Measurements from ENCODE around the gene CENPW.
A peak's percentile ranks its signal among the peaks of the same experiment; 100 is the strongest.

The CENPW gene

DNA sequence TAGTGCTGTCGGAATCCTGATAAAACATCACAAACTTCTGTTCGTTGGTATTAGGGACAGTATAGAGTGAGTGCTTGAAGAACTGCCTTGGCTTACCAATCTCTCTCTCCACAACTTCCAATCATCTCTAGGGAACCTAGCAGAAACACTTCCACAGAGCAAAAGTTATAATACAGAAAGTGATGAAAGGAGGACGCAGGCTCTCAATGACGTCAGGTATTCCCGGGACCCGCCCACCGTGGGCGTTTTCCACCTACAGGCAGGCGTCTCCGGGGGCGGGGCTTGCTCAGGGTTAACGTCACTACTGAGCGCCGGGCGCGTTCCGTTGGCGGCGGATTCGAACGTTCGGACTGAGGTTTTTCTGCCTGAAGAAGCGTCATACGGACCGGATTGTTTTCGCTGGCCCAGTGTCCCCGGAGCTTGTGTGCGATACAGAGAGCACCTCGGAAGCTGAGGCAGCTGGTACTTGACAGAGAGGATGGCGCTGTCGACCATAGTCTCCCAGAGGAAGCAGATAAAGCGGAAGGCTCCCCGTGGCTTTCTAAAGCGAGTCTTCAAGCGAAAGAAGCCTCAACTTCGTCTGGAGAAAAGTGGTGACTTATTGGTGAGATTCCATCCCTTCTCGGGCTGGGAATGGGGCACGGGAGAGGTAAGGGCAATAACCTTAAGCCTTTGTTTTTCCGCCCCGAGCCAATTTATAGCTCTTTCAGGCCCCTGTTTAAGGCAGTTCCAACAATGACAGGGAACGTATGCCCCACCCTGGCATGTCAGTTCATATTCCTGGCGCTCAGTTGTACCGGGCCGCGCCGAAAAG lies at the start of gene CENPW:
Gene CENPW (plus strand): TSS at position 320 of the 814 bp plus-strand sequence. CDS start 159 bp downstream, at position 479.
- DNase-seq (ENCODE audit: low read depth in 2 of 2, low spot score in 1 of 2) = peak; percentile 77 to 82

DNA sequence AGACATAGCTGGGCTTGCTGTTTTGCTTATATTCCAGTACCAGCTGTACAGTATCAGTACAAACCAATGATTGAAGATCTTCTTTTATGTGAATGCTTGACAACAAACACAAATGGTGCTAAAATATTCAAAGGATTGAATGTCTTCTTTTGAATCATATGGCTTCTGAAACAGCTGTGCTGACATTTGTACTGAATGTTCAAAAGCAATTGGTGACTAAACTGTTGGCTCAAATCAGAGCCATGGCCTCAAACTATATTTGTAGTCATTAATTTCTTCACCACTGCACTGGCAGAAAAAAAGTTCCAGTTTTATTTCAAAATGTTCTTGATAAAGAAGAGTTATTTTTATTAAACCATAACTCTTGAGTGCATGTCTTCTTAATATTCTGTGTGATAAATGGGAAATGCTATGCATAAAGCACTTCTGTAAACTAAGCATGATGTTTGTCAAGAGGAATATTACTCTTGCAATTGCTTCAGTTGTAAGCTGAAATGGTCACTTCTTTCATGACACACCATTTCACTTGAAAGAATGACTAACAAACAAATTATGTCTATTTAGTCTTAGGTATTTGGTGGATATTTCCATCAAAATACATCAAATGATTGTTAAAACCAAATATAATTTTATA lies 45.9 kb upstream of the CENPW start:
- DNase-seq (ENCODE audit: low read depth in 2 of 2, low spot score in 1 of 2) = no peak

DNA sequence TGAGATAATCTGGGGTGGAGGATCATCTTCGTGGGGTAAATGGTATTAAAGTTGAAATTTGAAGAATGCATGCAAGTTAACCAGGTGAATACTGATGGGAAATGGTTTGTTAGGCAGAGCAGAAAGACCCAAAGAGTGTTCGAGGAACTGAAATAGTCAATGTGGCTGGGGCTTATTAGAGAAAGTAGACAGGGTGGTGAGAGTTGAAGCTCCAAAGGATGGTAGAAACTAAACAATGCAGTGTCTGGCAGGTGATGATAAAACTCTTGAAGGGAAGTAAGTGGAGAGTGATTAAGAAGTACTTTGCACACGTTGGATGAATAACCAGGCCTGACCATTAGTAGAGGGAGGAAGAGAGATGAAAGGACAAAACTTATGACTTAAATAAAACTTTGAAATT lies 39.8 kb upstream of the CENPW start:
- DNase-seq (ENCODE audit: low read depth in 2 of 2, low spot score in 1 of 2) = no peak

DNA sequence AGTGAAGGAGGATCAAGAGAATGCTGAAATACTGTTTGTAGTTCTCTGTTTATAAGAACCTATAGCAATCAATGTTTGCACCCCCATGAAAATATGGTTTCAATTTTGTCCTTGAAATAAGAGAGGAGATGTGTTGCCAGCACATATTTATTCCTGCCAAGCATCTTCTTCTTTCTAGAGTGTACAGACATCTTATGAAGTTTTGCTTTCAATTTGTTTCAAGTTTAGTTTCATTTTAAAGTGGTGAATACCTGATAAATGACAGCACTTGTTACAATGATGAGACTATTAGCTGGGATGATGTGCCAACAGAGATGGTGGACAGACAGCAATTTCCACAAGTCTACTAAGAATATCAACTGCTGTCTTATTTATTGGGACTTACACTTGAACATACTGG lies 39.2 kb upstream of the CENPW start:
- no peak for DNase-seq (ENCODE audit: low read depth in 2 of 2, low spot score in 1 of 2)

DNA sequence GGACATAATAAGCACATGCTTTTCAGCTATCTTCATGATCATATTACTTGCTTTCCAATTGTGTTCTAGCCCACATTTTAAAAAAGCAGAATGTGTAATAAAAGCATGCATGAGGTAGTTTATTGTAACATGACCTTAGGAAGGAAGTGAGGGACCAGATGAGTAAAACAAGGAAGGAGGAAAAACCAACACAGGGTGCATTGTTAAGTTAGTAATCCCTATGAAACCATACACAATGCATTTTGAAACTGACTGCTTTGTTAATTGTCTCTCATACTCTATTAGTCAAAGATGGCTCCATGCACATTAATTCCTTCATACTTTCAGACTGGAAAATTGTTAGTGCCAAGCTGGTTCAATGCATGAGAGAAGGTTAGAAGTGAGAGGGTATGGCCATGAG lies 37.7 kb upstream of the CENPW start:
- no peak for DNase-seq (ENCODE audit: low read depth in 2 of 2, low spot score in 1 of 2)

DNA sequence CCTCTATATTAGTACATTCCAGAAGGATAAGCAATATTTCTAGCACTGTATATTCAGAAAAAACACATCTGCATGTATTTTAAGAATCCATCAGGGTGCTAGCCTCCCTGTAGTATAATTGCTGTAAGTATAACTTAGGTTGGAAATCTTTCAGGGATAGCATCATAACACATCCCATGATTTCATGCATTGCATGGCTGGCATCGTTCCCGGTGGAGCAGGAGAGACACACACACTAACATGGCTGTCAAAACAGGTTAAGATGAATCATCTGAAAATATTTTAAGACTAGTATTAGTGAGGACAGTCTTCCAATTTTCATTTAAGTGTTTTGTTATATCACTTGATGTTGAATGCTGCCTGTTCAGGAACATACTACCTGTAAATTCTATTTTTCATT lies 32.1 kb upstream of the CENPW start:
- no peak for DNase-seq (ENCODE audit: low read depth in 2 of 2, low spot score in 1 of 2)

DNA sequence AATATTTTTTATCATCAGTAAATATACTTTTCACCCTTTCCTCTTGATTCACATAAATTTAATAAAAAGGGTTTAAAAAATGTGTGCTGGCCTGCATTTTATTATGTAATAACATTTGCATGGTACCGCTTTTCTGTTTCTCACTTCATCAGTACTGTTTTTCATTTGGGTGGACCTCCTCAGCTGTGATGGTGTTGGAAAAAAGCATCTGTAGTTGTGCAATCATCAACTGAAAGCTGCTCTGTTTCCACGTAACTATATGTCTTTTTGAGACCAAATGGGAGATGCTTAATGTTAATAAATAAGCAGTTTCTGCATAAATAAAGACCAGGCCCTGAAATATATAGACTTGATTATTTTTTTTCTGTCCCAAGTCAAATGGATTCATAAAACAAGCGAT lies 31.6 kb upstream of the CENPW start:
- DNase-seq (ENCODE audit: low read depth in 2 of 2, low spot score in 1 of 2) = no peak

DNA sequence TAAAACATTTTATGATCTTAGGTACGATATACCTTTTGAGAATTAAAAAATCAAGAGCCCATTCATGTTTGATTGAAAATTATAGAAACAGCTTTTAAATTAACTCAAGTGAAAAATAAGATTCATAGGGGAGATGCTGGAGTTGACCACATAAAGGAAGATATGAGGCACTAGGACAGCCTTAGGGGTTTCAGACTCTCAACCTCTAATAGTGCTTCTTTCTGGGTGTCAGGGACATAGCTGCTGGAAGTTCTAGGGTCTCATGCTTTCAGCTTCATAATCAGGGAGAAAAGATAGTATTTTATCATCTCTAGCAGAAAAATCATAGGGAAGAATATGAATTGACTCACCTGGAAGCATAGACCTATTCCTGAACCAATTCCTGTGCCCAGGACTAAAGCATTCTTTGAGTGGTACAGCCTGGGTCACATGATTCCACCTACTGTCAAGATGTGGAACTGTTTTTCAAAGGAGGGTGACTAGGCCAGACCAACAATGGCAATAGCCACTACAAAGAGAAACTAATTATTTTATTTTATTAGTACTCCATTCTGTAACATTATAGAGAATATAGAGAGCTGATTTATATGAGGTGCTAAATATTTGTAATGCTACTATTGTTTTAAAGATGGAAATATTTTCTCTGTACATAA lies 27.8 kb upstream of the CENPW start:
- DNase-seq (ENCODE audit: low read depth in 2 of 2, low spot score in 1 of 2) = no peak

DNA sequence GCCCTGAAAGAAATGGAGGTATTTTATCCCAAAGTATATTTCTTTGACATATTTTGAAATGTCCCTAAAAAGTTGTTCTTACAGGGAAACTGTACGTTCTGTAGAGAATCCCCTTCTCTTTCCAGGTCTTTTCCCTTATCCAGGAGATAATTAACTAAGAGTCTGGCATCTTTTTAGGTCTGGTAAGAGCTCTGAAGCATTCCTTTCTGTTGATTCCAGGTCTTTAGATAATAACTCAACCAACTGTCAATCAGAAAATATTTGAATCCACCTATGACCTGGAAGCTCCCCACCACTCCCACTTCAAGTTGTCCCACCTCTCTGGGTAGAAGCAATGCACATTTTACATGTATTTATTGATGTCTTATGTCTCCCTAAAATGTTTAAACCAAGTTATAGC lies 26.0 kb upstream of the CENPW start:
- no peak for DNase-seq (ENCODE audit: low read depth in 2 of 2, low spot score in 1 of 2)

DNA sequence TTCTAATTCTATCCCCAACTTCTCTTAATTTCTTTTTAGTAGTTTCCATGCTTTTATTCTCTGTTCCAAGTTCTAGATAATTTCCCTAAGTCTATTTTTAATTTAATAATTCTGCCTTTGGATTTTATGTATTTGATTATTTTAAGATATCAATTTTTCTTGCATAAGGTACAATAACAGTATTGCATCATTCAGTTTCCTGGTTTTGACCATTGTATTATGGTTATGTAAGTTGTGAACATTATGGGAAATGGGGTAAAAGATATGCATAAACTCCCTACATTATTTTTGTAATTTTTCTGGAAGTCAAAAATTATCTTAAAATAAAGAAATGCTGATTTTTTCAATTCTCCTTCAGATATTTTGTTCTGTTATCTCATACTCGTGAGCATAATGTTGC lies 21.1 kb upstream of the CENPW start:
- no peak for DNase-seq (ENCODE audit: low read depth in 2 of 2, low spot score in 1 of 2)

DNA sequence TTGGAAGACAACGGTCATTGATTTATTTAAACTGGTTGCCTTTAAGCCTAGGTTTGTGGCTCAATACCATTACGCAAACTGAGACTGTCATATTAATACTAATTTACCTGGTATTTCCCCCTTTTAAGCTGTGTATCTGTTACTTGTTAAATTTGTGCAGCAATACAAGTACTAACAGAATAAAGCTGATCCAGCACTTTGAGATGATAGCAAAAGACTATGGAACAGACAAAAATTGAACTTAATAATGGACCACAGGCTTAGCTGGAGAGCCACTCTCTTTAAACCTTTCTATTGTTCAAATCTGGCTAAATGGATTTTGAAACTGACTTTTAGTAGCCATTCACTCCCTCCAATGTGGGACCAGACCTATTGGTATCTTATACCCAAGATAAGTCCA lies 6.2 kb upstream of the CENPW start:
- DNase-seq (ENCODE audit: low read depth in 2 of 2, low spot score in 1 of 2) = no peak

DNA sequence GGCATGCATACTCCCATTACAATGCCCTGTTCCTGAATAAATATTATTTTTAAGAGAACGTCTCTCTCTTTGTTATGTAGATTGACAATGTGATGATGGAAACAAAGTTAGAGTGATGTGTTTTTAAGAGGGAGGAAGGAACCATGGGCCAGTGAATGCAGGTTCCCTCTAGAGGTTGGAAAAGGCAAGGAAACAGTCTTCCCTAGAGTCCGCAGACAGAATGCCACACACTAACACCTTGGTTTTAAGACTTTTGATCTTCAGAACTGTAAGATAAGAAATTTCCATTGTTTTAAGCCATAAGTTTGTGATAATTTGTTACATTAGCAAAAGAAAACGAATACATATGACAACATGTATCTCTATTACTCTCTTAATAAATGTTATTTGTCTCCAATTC lies 4.7 kb upstream of the CENPW start:
- DNase-seq (ENCODE audit: low read depth in 2 of 2, low spot score in 1 of 2) = no peak

DNA sequence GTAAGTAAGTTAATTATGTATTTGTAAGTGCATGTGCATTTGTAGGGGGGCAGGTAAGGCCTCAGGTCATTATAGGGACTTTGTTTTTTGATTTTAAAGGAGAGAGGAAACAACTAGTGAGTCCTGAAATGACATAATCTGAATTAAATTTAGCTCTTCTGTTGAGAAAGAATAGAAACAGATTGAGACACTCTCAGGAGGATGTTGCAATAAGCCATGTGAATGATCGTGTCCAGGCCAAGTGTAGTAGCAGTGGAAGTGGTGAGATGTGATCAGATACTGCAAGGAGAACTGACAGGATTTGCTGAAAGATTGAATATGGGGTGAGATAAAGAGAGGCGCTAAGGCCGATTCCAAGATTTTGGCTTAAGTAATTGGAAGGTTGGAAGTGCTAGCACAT lies 2.6 kb upstream of the CENPW start:
- no peak for DNase-seq (ENCODE audit: low read depth in 2 of 2, low spot score in 1 of 2)

DNA sequence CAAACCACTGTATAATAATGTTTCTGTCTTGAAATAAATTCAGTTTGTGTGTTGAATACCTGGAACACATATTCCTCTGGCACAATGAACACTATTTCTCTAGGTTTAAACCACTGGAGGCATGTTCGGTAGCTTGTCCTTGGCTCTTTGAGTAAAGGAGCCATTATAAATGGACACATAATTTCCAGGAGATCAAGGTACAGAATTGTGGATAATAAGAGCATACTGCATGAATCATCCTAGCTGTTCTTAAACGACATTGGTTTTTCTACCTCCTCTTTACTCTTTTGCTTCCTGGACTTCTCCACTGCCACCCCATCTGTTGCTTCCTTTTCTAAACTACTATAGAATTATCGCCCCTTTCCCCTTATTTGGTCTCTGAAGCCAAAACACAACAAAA lies 1.2 kb downstream of the CENPW start:
- no peak for DNase-seq (ENCODE audit: low read depth in 2 of 2, low spot score in 1 of 2)

DNA sequence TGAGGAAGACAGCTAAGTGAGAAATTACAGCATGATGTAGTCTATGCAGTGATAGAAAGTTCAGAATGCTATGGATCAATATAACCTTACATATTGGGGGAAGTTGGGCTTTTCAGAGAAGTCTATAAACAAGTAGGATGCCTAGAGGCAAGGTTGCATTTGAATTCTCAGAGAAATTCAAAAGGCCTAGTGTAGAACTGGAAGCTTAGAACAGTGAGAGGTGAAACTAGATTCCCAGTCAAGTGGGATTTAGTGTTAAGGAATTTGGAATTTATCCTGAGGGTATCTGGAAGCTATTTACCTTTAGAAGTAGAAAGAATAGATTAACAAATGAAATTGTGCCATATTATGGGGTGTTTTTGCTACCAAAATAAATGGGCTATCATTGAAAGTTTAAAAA lies 4.3 kb downstream of the CENPW start:
- DNase-seq (ENCODE audit: low read depth in 2 of 2, low spot score in 1 of 2) = no peak

DNA sequence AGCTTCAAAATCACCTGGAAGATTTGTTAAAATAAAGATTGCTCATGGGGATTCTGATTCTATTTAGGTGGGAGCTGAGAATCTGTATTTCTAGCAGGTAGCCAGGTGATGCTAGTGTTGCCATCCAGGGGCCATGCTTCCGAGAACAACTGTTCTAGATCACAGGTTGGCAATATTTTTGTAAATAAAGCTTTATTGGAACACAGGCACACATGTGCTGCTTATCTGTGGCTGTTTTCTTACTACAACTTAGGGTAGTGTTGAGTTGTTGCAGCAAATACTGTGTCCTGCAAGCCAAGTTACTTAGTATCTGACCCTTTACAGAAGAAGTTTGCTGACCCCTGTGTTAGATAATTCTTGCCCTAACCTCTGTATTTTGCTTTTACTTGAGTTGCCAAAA lies 12.0 kb downstream of the CENPW start:
- DNase-seq (ENCODE audit: low read depth in 2 of 2, low spot score in 1 of 2) = no peak

DNA sequence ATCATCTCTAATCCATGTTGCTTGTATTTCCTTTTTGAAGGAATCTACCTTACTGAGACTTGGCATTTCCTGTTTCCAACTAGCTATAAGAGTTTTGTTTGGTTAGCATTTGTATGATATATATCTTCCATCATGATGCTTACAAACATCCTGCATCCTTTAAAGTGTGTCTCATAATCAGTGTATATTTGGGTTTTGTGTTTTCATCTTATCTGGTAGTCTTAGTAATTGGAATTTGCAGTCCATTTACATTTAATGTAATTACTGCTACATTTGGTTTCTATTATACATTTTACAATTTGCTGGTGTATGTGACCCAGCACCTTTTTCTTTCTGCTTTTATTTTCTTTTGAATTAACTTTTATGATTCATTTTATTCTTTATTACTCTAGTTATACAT lies 12.6 kb downstream of the CENPW start:
- DNase-seq (ENCODE audit: low read depth in 2 of 2, low spot score in 1 of 2) = no peak

DNA sequence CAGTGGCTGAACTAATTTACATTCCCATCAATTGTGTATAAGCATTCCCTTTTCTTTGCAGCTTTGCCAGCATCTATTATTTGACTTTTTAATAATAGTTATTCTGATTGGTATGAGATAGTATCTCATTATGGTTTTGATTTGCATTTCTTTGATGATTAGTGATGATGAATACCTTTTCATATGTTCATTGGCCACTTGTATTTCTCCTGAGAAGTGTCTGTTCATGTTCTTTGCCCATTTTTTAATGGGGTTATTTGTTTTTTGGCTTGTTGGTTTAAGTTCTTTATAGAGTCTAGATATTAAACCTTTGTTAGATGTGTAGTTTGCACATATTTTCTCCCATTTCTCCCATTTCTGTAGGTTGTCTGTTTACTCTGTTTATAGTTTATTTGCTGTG lies 16.6 kb downstream of the CENPW start:
- no peak for DNase-seq (ENCODE audit: low read depth in 2 of 2, low spot score in 1 of 2)

DNA sequence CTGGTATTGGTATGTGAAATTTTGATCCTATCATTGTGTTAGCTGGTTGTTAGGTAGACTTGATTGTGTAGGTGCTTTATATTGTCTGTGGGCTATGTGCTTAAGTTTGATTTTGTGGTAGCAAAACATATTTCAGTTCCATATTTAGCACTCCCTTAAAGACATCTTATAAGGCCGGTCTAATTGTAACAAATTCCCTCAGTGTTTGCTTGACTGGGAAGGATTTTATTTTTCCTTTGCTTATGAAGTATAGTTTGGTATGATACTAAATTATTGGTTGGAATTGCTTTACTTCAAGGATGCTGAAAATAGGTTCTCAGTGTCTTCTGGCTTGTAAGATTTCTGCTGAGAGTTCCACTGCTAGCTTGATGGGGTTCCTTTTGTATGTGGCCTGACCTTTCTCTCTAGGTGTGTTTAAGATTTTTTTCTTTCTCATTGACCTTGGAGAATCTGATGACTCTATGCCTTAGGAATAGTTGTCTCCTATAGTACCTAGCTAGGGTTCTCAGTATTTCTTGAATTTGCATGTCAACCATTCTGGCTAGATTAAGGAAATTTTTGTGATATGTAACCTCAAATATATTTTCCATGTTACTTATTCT lies 20.1 kb downstream of the CENPW start:
- DNase-seq (ENCODE audit: low read depth in 2 of 2, low spot score in 1 of 2) = no peak

DNA sequence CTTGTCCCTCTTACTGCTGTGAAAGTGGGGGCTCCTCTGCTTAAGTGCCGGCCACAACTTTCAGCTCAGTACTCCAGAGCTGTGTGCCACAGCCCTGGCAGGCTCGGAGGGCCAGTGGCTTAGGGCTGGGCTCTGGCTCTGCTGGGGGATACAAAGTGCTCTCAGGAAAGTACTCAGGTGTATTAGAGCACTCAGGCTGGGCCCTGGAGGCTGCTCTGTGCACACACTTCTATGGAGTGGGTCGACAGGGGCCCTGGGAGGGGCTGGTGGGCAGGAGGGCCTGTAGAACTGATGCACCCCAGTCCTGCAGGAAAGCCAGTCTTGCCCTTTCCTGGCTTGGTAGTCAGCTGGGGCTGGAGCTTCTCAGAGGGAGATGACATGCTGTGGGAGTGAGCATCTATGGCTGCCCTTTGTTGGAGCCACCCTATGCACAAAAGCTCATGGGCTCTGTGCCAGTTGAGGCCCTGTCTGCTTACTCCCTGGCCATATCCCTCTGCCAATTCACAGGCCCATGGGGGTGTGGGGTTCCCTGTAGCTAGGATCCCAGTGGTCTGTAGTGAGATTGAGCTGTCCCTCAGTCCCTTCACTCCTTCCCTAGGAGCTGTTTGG lies 22.0 kb downstream of the CENPW start:
- DNase-seq (ENCODE audit: low read depth in 2 of 2, low spot score in 1 of 2) = no peak

DNA sequence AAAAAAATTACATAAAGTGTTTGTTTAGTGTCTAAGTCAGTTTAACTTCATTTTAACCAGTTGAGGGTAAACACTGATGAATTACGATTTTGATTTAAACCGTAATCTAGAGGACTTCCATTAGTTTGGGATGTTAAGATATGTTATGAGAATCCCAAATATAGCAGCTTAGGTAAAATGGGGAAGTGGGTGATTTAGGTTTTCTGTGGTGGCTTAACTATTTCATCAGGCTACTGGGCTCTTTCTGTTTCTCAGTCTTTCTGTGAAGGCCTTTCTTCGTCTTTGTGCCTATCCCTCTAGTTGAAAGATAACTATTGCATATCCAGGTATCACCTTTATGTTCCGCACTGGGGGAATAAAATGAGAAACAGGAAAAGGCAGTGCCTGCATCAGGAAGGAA lies 27.9 kb downstream of the CENPW start:
- DNase-seq (ENCODE audit: low read depth in 2 of 2, low spot score in 1 of 2) = no peak

DNA sequence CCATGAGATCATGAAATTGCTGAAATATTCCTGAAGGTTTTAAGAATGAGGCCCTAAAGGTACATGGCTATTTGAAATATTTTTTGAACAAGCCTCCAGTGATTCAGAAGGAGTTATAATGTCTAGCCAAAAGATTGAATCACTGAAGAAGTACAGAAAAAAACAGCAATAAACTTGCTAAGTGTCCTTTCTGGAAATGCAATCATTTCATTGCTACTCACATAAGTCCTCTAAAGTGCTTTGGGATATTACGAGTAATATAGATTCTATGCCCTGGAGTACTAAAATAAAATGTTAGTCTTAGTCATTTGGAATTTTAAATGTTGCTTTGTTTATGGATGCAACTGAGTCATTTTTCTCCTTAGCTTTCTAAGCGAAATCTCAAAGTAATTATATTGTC lies 32.7 kb downstream of the CENPW start:
- no peak for DNase-seq (ENCODE audit: low read depth in 2 of 2, low spot score in 1 of 2)

All from stimulated activated CD8-positive, alpha-beta memory T cell treated with anti-CD3 and anti-CD28 coated beads, Interleukin-4, amount 100 ng/mL, for 1 hour (primary cell).